Vagina (tissue), 2 donors: Measurements from ENCODE around the gene FAM237B. TPM values are rescaled to one million over a fixed set of nuclear protein-coding genes. Genes with fewer than 3 reads are reported as not detected.

ENCODE experiments used
- DNase-seq, 2 donors: peaks; one replicate each; pipeline ENCODE4 v3.0.0-alpha.2; 2017; ENCODE audit errors: extremely low spot score in 2 of 2
- H3K27ac ChIP-seq: fragments of 200-600 bp; sonication (generic); one replicate; pipeline ENCODE4 v1.5.1; 2019
- H3K27me3 ChIP-seq: fragments of 200-600 bp; sonication (generic); one replicate; pipeline ENCODE4 v1.5.1; 2019
- H3K36me3 ChIP-seq, 2 donors: fragments of 200-600 bp; sonication (generic); one replicate each; pipeline ENCODE4 v1.5.1; 2017 to 2019
- H3K4me1 ChIP-seq: fragments of 200-600 bp; sonication (generic); one replicate; pipeline ENCODE4 v1.5.1; 2019
- H3K4me3 ChIP-seq, 2 donors: fragments of 200-600 bp; sonication (generic); 1 replicate in 1 of 2; 2 replicates in 1 of 2; pipeline ENCODE4 v1.5.1; 2016 to 2019
- H3K9me3 ChIP-seq: fragments of 200-600 bp; sonication (generic); one replicate; pipeline ENCODE4 v1.5.1; 2019
- CTCF ChIP-seq, 3 experiments: fragments of 450-650 bp in 2 of 3; fragments of 200-600 bp in 1 of 3; sonication (generic) in 1 of 3; IDR thresholded peaks; one replicate each; pipeline ENCODE4 v1.5.1; 2017 to 2019; ENCODE audit warnings: antibody characterized with exemption in 3 of 3, mild to moderate bottlenecking in 2 of 3, moderate library complexity in 2 of 3
- POLR2A ChIP-seq, 2 donors: fragments of 450-650 bp; IDR thresholded peaks; one replicate each; pipeline ENCODE4 v1.6.1; 2017; ENCODE audit warnings: antibody characterized with exemption in 2 of 2, mild to moderate bottlenecking in 2 of 2, moderate library complexity in 2 of 2
- POLR2AphosphoS5 ChIP-seq, 2 donors: sonication (generic); formaldehyde crosslinking; IDR thresholded peaks; one replicate each; pipeline ENCODE4 v1.9.0; 2017; ENCODE audit warnings: antibody characterized with exemption in 2 of 2, mild to moderate bottlenecking in 2 of 2, low read depth in 1 of 2; ENCODE audit not compliant: insufficient read depth in 1 of 2
- intact Hi-C: fragments of 100-400 bp; cut with DNase I; formaldehyde crosslinking; loops from one replicate; pipeline ENCODE4 v1.15.1; 2023
- total RNA-seq: library from RNA; depleted of rRNA; stranded (reverse); fragments of >200 nt; gene quantifications from one replicate; pipeline ENCODE4 v1.2.3, GENCODE V29; 2016

FAM237B gene
- total RNA-seq, 1 donor from 2014 or later, result not detected

- Histone ChIP-seq H3K4me3 (no peak overlapping the region), H3K27me3 (no peaks in the 10 kb centered on the region), H3K27ac (no peak overlapping the region), H3K36me3 (no peaks in the 10 kb centered on the region), H3K4me1 (no peaks in the 10 kb centered on the region), H3K9me3 (no peaks in the 10 kb centered on the region)
- no peak for DNase-seq
- TF ChIP-seq POLR2A (IDR thresholded peaks at IDR 0.05) (no peak), CTCF (IDR thresholded peaks at IDR 0.05) (no peak), POLR2AphosphoS5 (IDR thresholded peaks at IDR 0.05; ENCODE audit: insufficient read depth in 1 of 2, low read depth in 1 of 2) (no peak)
- intact Hi-C loops, result no loop called here
These were observed 13.2 kb upstream of the FAM237B start for GRCh38 chr7:90334193-90334843.

GRCh38 chr7:90326500-90326899 is 5.4 kb upstream of the FAM237B start:
- Histone ChIP-seq H3K27ac (no peak overlapping the region), H3K27me3 (no peaks in the 10 kb centered on the region), H3K4me1 (no peaks in the 10 kb centered on the region), H3K4me3 (no peak overlapping the region), H3K36me3 (no peaks in the 10 kb centered on the region), H3K9me3 (no peaks in the 10 kb centered on the region)
- no peak for DNase-seq
- intact Hi-C loops, result no loop called here
- no peak for TF ChIP-seq POLR2AphosphoS5 (IDR thresholded peaks at IDR 0.05; ENCODE audit: insufficient read depth in 1 of 2, low read depth in 1 of 2)
- no peak for TF ChIP-seq CTCF (IDR thresholded peaks at IDR 0.05)
- TF ChIP-seq POLR2A (IDR thresholded peaks at IDR 0.05), result no peak

GRCh38 chr7:90322837-90323236 is 1.7 kb upstream of the FAM237B start:
- Histone ChIP-seq H3K4me3 (no peak overlapping the region), H3K4me1 (peaks cover 9% of the 10 kb centered on the region), H3K9me3 (no peaks in the 10 kb centered on the region), H3K27me3 (no peaks in the 10 kb centered on the region), H3K27ac (no peak overlapping the region), H3K36me3 (no peaks in the 10 kb centered on the region)
- TF ChIP-seq CTCF (IDR thresholded peaks at IDR 0.05) (no peak), POLR2A (IDR thresholded peaks at IDR 0.05) (no peak), POLR2AphosphoS5 (IDR thresholded peaks at IDR 0.05; ENCODE audit: insufficient read depth in 1 of 2, low read depth in 1 of 2) (no peak)
- no peak for DNase-seq
- intact Hi-C loops, result no loop called here

GRCh38 chr7:90320418-90320800 is 695 bp downstream of the FAM237B start:
- intact Hi-C loops, result no loop called here
- Histone ChIP-seq H3K27ac (no peak overlapping the region), H3K36me3 (no peaks in the 10 kb centered on the region), H3K9me3 (no peaks in the 10 kb centered on the region), H3K27me3 (no peaks in the 10 kb centered on the region), H3K4me3 (no peak overlapping the region), H3K4me1 (peaks cover 9% of the 10 kb centered on the region)
- DNase-seq, result no peak
- no peak for TF ChIP-seq POLR2A (IDR thresholded peaks at IDR 0.05)
- no peak for TF ChIP-seq CTCF (IDR thresholded peaks at IDR 0.05)
- TF ChIP-seq POLR2AphosphoS5 (IDR thresholded peaks at IDR 0.05; ENCODE audit: insufficient read depth in 1 of 2, low read depth in 1 of 2), result no peak

- Histone ChIP-seq H3K9me3 (no peaks in the 10 kb centered on the region), H3K4me1 (peaks cover 9% of the 10 kb centered on the region), H3K27ac (no peak overlapping the region), H3K4me3 (no peak overlapping the region), H3K27me3 (no peaks in the 10 kb centered on the region), H3K36me3 (no peaks in the 10 kb centered on the region)
- no peak for DNase-seq
- intact Hi-C loops, result no loop called here
- TF ChIP-seq CTCF (IDR thresholded peaks at IDR 0.05) (no peak), POLR2AphosphoS5 (IDR thresholded peaks at IDR 0.05; ENCODE audit: insufficient read depth in 1 of 2, low read depth in 1 of 2) (no peak), POLR2A (IDR thresholded peaks at IDR 0.05) (no peak)
These were observed 1.1 kb downstream of the FAM237B start for GRCh38 chr7:90320014-90320413.
